Fibroblast of lung (primary cell): ENCODE measurements around the gene CCDC70.

Experiments
- CTCF ChIP-seq, 2 donors: IDR thresholded peaks in 1 of 2; conservative IDR thresholded peaks in 1 of 2; 1 replicate in 1 of 2; 2 replicates in 1 of 2; pipeline ENCODE4 v1.5.1; 2011 to 2012; ENCODE audit warnings: low read length in 2 of 2, control low read depth in 1 of 2, inconsistent platforms in 1 of 2, low read depth in 1 of 2, mild to moderate bottlenecking in 1 of 2
- EZH2 ChIP-seq: IDR thresholded peaks from 2 replicates; pipeline ENCODE4 v1.5.1; 2012; ENCODE audit warnings: low read length, control low read depth, mild to moderate bottlenecking; ENCODE audit errors: missing control alignments

GRCh38 chr13:51910508-51910907 is 48.7 kb downstream of the CCDC70 start:
- TF ChIP-seq CTCF (conservative IDR thresholded peaks at IDR 0.05 in 1 of 2, IDR thresholded peaks at IDR 0.05 in 1 of 2; ENCODE audit: low read depth in 1 of 2, low read length in 2 of 2) (no peak), EZH2 (no peak)
